Fibroblast of skin of abdomen (primary cell): ENCODE measurements around the gene SERINC1. TPM values are rescaled to one million over a fixed set of nuclear protein-coding genes. Genes with fewer than 3 reads are reported as not detected.
"Not testable (repeated sequence)": the region's sequence is repeated elsewhere in the genome, so short reads cannot be mapped to it uniquely, and the experiment has no call there.

Experiments
- DNase-seq: peaks from one replicate; pipeline ENCODE4 v3.0.0-alpha.2; 2013
- polyA plus RNA-seq, 2 experiments: library from polyadenylated mRNA; unstranded; fragments of 120-200 nt; gene quantifications; one replicate each; pipeline ENCODE4 v1.2.1, GENCODE V29; 2013; ENCODE audit not compliant: insufficient read length in 2 of 2

Gene SERINC1
- polyA plus RNA-seq (2013, experiment 1 of 2; ENCODE audit: insufficient read length): 122 TPM
- polyA plus RNA-seq (2013, experiment 2 of 2; ENCODE audit: insufficient read length): 120 TPM

- peak; percentile 95 for DNase-seq
Measured at GRCh38 chr6:122471107-122472021, at the start of gene SERINC1. SERINC1 (minus strand) TSS chr6:122471807; CDS start chr6:122471737, 70 bp downstream.

- no peak for DNase-seq
Measured at GRCh38 chr6:122511193-122511924, 39.8 kb upstream of the SERINC1 start.

GRCh38 chr6:122505170-122505569, 33.6 kb upstream of the SERINC1 start:
- DNase-seq: not testable (repeated sequence)

GRCh38 chr6:122501475-122501874, 29.9 kb upstream of the SERINC1 start:
- no peak for DNase-seq

GRCh38 chr6:122495612-122496011, 24.0 kb upstream of the SERINC1 start:
- no peak for DNase-seq

GRCh38 chr6:122494665-122495272, 23.2 kb upstream of the SERINC1 start:
- no peak for DNase-seq

GRCh38 chr6:122491919-122492555, 20.4 kb upstream of the SERINC1 start:
- peak; percentile 69 for DNase-seq

GRCh38 chr6:122490607-122491006, 19.0 kb upstream of the SERINC1 start:
- DNase-seq: no peak

GRCh38 chr6:122484760-122485159, 13.2 kb upstream of the SERINC1 start:
- no peak for DNase-seq

GRCh38 chr6:122482750-122483080, 11.1 kb upstream of the SERINC1 start:
- no peak for DNase-seq

- peak; percentile 6 for DNase-seq
Measured at GRCh38 chr6:122476131-122476530, 4.5 kb upstream of the SERINC1 start.

GRCh38 chr6:122472022-122472340, 374 bp upstream of the SERINC1 start:
- no peak for DNase-seq

GRCh38 chr6:122461885-122462284, 9.7 kb downstream of the SERINC1 start:
- no peak for DNase-seq

- not testable (repeated sequence) for DNase-seq
Measured at GRCh38 chr6:122459865-122460416, 11.7 kb downstream of the SERINC1 start.

GRCh38 chr6:122459240-122459639, 12.4 kb downstream of the SERINC1 start:
- DNase-seq: no peak

GRCh38 chr6:122458087-122458486, 13.5 kb downstream of the SERINC1 start:
- DNase-seq: no peak

GRCh38 chr6:122455116-122455515, 16.5 kb downstream of the SERINC1 start:
- not testable (repeated sequence) for DNase-seq

GRCh38 chr6:122454673-122455072, 16.9 kb downstream of the SERINC1 start:
- DNase-seq: no peak

- DNase-seq: no peak
Measured at GRCh38 chr6:122452509-122452908, 19.1 kb downstream of the SERINC1 start.

GRCh38 chr6:122449069-122449468, 22.5 kb downstream of the SERINC1 start:
- no peak for DNase-seq

GRCh38 chr6:122445274-122445673, 26.3 kb downstream of the SERINC1 start:
- no peak for DNase-seq

GRCh38 chr6:122438975-122439374, 32.6 kb downstream of the SERINC1 start:
- no peak for DNase-seq
